GM21576 (cell line): ENCODE measurements around the gene BACH2.
"Not testable (repeated sequence)": the region's sequence is repeated elsewhere in the genome, so short reads cannot be mapped to it uniquely, and the experiment has no call there.

Source experiments
- ATAC-seq: cut with Tn5 transposase; IDR thresholded peaks from one replicate; pipeline ENCODE4 v1.9.1; 2021; ENCODE audit warnings: mild to moderate bottlenecking, moderate library complexity; ENCODE audit not compliant: unreplicated experiment

BACH2 gene

DNA sequence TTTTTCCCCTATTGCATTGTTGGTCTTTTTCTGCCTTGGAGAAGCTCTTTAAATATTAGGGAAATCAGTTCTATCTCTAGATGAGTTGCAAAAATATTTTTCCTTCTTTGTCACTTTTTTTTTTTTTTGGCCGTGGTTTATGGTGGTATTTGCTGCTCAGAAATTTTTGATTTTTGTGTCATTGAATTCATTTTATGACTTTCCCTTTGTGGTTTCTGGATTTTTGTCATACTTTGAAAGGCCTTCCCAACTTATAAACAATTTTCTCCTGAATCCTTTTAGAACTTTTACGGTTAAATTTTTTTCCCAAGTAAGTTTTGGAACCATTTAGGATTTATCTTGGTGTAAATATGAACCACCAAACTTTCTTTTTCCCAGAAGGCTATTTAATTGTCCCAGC lies 256.7 kb downstream of the BACH2 start:
- no peak for ATAC-seq

DNA sequence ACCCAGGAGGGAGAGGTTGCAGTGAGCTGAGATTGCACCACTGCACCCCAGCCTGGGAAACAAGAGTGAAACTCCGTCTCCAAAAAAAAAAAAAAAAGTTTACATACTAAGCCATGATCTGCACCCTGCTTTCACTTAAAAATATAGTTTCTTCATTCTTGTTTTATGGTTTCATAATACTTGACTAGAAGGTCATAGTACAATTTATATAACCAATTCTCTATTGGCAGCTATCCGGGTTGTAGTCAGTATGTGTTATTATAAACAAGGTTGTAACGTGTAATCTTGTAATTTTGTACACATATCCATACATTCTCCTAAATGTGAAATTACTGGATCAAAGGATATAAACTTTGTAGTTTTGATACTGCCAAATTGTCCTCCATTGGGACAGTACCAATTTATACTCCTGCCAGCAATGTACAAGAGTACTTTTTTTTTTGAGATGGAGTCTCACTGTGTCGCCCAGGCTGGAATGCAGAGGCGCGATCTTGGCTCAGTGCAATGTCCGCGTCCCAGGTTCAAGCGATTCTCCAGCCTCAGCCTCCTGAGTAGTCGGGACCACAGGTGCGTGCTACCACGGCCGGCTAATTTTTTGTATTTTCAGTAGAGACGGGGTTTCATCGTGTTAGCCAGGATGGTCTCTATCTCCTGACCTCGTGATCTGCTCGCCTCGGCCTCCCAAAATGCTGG lies 257.5 kb downstream of the BACH2 start:
- no peak for ATAC-seq

DNA sequence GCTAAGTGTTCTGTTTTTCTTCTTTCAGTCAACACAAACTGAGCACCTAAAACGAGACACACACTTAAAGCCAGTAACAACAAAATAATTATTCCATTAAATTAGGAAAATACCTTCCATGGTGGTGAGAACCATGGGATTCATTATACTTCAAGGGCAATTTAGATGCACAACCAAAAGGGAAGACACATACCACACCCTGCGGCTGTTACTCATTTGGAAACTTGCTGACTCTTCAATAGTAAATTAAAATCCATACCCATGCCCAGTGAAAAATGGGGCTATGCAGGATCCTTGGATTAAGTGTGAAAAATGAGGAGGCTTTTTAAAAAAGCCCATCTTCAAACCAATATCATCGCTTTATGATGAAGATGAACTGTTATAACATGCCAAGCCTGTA lies 259.7 kb downstream of the BACH2 start:
- ATAC-seq: no peak

DNA sequence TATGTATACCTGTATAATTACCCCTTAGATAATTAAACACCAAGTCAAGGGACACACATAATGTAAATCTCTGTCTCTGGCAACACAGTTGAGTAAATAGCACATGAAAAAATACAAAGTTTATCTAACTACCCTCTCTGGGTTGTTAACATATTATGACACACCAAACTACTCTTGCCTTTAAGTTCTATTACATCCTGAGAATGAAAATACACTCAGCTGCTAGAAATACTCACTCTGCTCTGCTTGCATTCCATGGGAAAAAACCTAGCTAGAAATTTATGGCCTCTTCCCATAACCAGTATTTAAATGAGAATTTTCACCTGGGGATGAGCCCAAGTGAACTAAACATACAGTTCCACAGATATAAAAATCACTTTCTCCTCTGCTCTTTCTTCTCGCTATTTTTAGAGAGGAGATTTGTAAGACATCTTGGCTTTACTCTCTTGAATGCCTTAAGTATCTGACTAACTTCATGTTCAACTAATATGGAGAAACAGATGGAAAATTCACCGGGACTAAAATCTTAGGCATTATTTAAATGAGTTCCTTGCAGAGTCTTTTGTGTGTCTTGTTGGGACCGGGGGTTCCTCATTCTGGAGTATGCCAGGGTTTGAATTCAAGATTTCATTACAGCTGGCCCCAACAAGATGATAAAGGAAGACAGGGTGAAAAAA lies 261.5 kb downstream of the BACH2 start:
- no peak for ATAC-seq

DNA sequence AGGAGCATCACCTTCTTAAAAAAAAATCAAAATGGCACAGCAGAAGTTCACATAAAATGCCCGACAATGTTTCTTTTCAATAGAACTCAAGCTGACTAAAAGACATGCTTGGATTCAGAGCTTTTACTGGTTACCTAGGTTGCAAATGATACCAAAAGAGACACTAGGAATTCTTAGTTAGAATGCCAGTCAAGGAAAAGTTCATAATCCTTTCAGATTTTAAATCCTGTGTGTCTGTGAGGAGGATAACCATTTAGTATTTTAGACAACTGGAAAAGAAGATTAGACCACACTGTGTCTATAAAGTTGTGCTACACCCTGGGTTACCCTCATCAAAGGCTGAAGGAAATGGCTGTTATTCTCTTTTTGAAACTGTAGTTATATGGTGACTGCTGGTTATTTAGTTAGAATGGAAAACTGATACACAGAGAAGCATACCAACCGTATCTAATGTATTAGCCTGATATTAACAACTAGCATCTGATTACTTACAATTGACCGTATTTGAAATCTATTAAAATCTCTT lies 262.8 kb downstream of the BACH2 start:
- ATAC-seq: no peak

DNA sequence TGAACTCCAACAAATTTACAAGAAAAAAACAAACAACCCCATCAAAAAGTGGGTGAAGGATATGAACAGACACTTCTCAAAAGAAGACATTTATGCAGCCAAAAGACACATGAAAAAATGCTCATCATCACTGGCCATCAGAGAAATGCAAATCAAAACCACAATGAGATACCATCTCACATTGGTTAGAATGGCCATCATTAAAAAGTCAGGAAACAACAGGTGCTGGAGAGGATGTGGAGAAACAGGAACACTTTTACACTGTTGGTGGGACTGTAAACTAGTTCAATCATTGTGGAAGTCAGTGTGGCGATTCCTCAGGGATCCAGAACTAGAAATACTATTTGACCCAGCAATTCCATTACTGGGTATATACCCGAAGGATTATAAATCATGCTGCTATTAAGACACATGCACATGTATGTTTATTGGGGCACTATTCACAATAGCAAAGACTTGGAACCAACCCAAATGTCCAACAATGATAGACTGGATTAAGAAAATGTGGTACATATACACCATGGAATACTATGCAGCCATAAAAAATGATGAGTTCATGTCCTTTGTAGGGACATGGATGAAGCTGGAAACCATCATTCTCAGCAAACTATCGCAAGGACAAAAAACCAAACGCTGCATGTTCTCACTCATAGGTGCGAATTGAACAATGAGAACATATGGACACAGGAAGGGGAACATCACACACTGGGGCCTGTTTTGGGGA lies 264.0 kb downstream of the BACH2 start:
- ATAC-seq: not testable (repeated sequence)

- no peak for ATAC-seq
Observed at GRCh38 chr6:90028995-90029635, 267.5 kb downstream of the BACH2 start.

- ATAC-seq: no peak
Observed at GRCh38 chr6:90028066-90028778, 268.4 kb downstream of the BACH2 start.

DNA sequence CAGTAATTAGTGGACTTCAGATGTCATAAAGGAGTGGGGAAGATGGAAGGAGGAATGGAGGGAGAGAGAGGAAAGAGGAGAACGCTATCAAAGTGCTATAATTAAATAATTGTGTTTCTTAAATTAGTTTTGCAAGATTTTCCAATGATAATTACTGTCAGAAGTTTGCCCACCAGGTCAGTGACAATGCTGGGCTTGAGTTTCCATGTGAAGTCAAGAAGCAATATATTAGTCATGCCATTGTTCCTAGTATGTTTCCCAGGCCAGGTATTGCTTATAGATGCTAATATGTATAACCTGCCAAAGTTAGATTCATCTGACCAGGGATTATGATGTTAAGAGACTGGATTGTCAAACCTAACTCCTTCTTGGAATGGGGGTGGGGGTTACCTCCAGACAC lies 270.4 kb downstream of the BACH2 start:
- ATAC-seq: no peak

DNA sequence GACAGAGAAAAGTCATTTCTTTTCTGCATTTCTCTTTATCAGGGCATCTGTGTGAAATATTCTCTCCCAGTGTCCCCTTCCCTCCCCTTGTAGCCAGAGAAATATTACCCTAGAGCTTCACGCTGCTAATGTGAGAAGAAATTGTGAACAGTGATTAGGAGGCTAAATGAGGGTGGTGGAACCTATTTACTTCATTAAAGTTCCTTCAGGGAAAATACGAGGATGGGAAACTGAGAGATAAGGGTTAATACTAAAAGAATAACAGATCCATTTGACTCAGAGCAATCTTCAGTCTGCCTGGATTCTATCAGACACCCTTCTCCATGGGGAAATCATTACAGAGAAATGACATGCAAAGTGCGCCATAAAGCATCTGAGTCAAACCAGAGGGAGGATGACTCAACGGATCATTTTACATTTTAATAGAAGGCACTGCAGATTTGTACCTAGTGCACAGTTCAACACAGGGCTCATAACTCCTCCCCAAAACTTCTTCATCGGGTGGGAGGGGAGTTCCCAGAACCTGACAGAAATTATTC lies 271.1 kb downstream of the BACH2 start:
- ATAC-seq: no peak

DNA sequence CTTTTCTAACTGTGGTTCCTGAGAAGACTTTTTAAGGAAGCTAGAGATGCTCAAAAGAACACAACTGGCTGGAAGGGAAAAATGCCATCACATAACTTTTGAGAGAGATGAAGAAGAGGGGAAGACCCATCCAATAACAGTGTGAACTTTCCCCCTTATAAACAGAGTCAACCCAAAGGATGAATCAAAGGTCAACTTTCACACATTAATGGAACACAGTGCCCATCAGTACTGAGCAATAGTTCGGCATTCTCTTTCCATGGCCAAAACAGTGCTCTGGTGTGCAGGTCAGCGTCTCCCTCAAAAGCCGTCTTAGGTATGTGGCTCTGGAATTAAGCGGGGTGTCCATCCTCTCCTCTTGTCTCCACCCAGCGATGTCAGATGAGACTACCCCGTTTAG lies 272.0 kb downstream of the BACH2 start:
- no peak for ATAC-seq

GRCh38 chr6:90021711-90022110 lies 274.9 kb downstream of the BACH2 start:
- ATAC-seq: no peak

DNA sequence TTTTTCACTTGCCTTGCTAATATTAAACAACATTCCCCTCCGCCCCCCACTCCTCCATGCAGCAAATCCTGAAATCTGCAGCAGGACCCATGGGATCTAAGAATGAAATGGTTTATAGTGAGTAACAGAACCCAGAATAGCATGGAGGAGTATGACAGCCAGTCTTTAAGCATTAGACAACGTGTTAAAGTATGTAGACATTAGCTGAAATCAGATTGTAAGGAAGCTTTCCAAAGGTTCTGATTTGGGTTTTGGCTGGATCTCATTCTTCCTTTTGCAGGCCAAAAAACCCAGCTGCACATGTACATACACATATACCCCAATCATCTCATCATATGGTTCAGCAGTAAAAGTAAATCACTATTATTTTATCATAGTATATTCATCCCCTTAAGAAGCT lies 275.9 kb downstream of the BACH2 start:
- no peak for ATAC-seq

- ATAC-seq: no peak
Observed at GRCh38 chr6:90019216-90019615, 277.4 kb downstream of the BACH2 start.

- ATAC-seq: no peak
Observed at GRCh38 chr6:90015883-90016282, 280.8 kb downstream of the BACH2 start.

- ATAC-seq: peak; percentile 39
Observed at GRCh38 chr6:90008908-90009501, 287.6 kb downstream of the BACH2 start.

DNA sequence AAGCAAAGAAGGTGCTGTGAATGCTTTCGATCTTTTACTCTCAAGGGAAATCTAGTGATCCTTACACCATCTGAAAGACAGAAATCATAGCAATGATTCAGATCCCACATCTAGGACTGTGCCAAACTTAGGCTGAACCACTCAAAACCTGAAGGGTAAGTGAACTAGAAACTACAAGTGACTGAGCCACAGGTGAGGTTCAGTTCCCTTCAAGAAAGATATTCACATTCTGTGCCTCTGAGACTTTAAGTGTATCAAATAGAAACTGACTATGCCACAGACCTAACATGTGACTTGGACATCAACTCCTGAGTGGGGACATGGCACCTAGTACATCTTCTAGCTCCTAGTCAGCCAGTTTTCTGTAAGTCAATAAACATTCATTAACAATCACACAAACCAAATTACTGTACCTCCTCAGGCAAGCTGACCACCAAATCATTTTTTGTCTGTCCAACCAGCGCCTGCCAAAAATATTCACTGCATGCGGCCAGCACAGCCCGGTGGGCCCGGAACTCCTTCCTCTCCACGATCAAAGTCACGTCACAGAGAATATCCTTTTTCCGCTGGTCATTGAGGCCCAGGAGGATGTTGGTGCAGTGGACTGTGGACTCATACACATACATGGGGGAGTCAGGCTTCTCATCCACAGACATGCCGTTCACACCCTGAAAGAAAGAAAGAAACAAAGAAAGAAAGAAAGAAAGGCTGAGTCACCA lies 288.3 kb downstream of the BACH2 start:
- peak; percentile 61 for ATAC-seq

GRCh38 chr6:90005048-90005827 lies 291.4 kb downstream of the BACH2 start:
- no peak for ATAC-seq

DNA sequence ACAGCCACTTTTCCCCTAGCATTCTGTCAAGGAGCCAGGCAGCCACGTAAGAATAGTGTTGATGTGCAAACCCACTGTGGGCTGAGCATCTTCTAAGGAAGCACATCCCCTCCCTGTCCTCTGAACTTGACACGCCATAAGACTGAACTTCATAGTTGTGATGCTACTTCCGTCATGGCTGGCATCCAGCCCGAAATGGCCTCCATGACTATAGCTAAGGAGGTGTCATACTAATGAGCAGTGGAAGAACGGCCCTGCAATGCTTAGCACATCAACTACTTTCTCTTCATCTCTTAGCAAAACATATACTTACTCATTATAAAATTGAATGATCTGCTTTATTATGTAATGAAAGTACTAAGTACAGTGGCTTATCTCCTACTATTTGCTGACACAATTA lies 292.1 kb downstream of the BACH2 start:
- ATAC-seq: no peak
